Ishikawa (cell line): ENCODE results near the gene ZDHHC24.

Experiments used
- CREB1 ChIP-seq: IDR thresholded peaks from 2 replicates; pipeline ENCODE4 v1.6.1; 2012; ENCODE audit warnings: low read depth
- EP300 ChIP-seq: IDR thresholded peaks from 2 replicates; pipeline ENCODE4 v1.6.1; 2012; ENCODE audit warnings: borderline replicate concordance
- RAD21 ChIP-seq: IDR thresholded peaks from 2 replicates; pipeline ENCODE4 v1.6.1; 2012; ENCODE audit warnings: low read depth
- TAF1 ChIP-seq: IDR thresholded peaks from 2 replicates; pipeline ENCODE4 v1.6.1; 2012; ENCODE audit warnings: low read depth, mild to moderate bottlenecking
- YY1 ChIP-seq: IDR thresholded peaks from 2 replicates; pipeline ENCODE4 v1.6.1; 2012; ENCODE audit warnings: low read depth
- ZBTB7A ChIP-seq: IDR thresholded peaks from 2 replicates; pipeline ENCODE4 v1.6.1; 2012; ENCODE audit warnings: low read depth
- TF ChIP-seq, protein P1 (sequence below): IDR thresholded peaks from 2 replicates; pipeline ENCODE4 v1.6.1; 2012
- TF ChIP-seq, protein P2 (sequence below): IDR thresholded peaks from 2 replicates; pipeline ENCODE4 v1.6.1; 2012

DNA sequence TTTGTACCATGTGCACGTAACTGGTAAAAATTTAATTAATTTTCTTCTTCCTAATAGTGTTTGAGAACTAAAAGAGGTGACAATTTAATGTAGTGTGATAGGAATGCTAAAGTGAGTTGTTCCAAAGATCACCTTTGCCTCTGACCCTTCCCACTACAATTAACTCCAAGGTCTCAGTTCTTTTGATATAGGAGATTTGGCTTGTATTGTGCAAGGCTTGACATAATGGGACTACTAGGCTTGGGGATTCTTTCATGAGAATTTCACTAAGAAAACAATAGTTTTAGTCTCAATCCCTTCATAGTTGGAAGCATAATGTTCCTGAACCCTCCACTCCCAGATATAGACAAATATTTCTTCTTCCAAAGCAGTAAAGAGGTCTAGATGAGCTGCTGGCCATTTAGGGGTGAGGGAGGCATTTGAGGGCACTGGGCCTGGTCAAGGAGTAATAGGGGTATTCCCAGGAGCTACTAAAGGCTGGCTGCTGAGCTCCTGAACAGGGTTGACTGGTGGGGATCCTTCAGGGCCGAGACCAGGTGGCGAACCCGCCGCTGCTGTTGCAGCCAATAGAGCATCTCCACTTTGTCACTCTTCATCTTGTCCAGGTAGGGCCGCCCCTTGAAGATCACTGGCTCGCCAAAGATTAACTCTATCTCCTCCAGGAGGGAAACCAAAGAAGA is 44.3 kb upstream of the ZDHHC24 start:
- TF ChIP-seq, protein P1, sequence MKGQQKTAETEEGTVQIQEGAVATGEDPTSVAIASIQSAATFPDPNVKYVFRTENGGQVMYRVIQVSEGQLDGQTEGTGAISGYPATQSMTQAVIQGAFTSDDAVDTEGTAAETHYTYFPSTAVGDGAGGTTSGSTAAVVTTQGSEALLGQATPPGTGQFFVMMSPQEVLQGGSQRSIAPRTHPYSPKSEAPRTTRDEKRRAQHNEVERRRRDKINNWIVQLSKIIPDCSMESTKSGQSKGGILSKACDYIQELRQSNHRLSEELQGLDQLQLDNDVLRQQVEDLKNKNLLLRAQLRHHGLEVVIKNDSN = no peak
- TF ChIP-seq RAD21 (no peak), ZBTB7A (no peak), EP300 (no peak), YY1 (no peak), TAF1 (no peak), CREB1 (no peak)
- TF ChIP-seq, protein P2, sequence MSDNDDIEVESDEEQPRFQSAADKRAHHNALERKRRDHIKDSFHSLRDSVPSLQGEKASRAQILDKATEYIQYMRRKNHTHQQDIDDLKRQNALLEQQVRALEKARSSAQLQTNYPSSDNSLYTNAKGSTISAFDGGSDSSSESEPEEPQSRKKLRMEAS = no peak
